H9 (cell line): ENCODE data around the gene DPH6. TPM values are rescaled to one million over a fixed set of nuclear protein-coding genes. Genes with fewer than 3 reads are reported as not detected.

Experiments
- DNase-seq: peaks from one replicate; pipeline ENCODE4 v3.0.0-alpha.2; 2017
- H2AFZ ChIP-seq: one replicate; pipeline ENCODE4 v1.6.1; 2013; ENCODE audit warnings: mild to moderate bottlenecking, low read length, control low read depth, moderate library complexity
- H2AK5ac ChIP-seq: 2 replicates; pipeline ENCODE4 v1.6.1; 2013; ENCODE audit warnings: low read length, control low read depth, mixed read lengths; ENCODE audit not compliant: insufficient read length
- H2BK120ac ChIP-seq: one replicate; pipeline ENCODE4 v1.6.1; 2013; ENCODE audit warnings: low read depth, mild to moderate bottlenecking, low read length, control low read depth, inconsistent platforms; ENCODE audit not compliant: poor library complexity, severe bottlenecking
- H2BK12ac ChIP-seq: 2 replicates; pipeline ENCODE4 v1.6.1; 2013; ENCODE audit warnings: low read length, control low read depth, mixed read lengths, low read depth; ENCODE audit not compliant: insufficient read length
- H2BK15ac ChIP-seq: 2 replicates; pipeline ENCODE4 v1.6.1; 2013; ENCODE audit warnings: low read depth, low read length, control low read depth
- H2BK20ac ChIP-seq: one replicate; pipeline ENCODE4 v1.6.1; 2013; ENCODE audit warnings: low read depth, mild to moderate bottlenecking, low read length, control low read depth, inconsistent platforms; ENCODE audit not compliant: poor library complexity, severe bottlenecking
- H2BK5ac ChIP-seq: 2 replicates; pipeline ENCODE4 v1.6.1; 2013; ENCODE audit warnings: low read length, control low read depth, mixed read lengths; ENCODE audit not compliant: insufficient read length
- H3K14ac ChIP-seq: 2 replicates; pipeline ENCODE4 v1.6.1; 2013; ENCODE audit warnings: low read length, control low read depth; ENCODE audit not compliant: insufficient read depth
- H3K18ac ChIP-seq: 2 replicates; pipeline ENCODE4 v1.6.1; 2013; ENCODE audit warnings: low read depth, mild to moderate bottlenecking, mixed read lengths, low read length, control low read depth; ENCODE audit not compliant: insufficient read length
- H3K23ac ChIP-seq: 2 replicates; pipeline ENCODE4 v1.6.1; 2013; ENCODE audit warnings: low read length, control low read depth, mixed read lengths, low read depth; ENCODE audit not compliant: insufficient read length
- H3K23me2 ChIP-seq: 2 replicates; pipeline ENCODE4 v1.6.1; 2013; ENCODE audit warnings: low read depth, mild to moderate bottlenecking, mixed read lengths, low read length, control low read depth; ENCODE audit not compliant: insufficient read length, poor library complexity, severe bottlenecking
- H3K27ac ChIP-seq: 2 replicates; pipeline ENCODE4 v1.5.1; 2013; ENCODE audit warnings: low read length, control low read depth, mixed read lengths, low read depth; ENCODE audit not compliant: insufficient read length
- H3K27me3 ChIP-seq: 2 replicates; pipeline ENCODE4 v1.6.1; 2013; ENCODE audit warnings: low read length, control low read depth, inconsistent platforms; ENCODE audit not compliant: insufficient read depth
- H3K4ac ChIP-seq: 2 replicates; pipeline ENCODE4 v1.6.1; 2013; ENCODE audit warnings: low read depth, mild to moderate bottlenecking, control low read depth, inconsistent platforms, low read length, moderate library complexity
- H3K4me1 ChIP-seq: 2 replicates; pipeline ENCODE4 v1.6.1; 2013; ENCODE audit warnings: low read length, control low read depth, inconsistent platforms; ENCODE audit not compliant: insufficient read depth
- H3K4me2 ChIP-seq: 2 replicates; pipeline ENCODE4 v1.6.1; 2013; ENCODE audit warnings: low read length, control low read depth, mixed read lengths; ENCODE audit not compliant: insufficient read length, insufficient read depth
- H3K56ac ChIP-seq: 2 replicates; pipeline ENCODE4 v1.6.1; 2013; ENCODE audit warnings: low read depth, mild to moderate bottlenecking, mixed read lengths, low read length, control low read depth; ENCODE audit not compliant: insufficient read length
- H3K79me1 ChIP-seq: 2 replicates; pipeline ENCODE4 v1.6.1; 2013; ENCODE audit warnings: low read depth, mild to moderate bottlenecking, moderate library complexity, low read length, control low read depth, inconsistent platforms; ENCODE audit not compliant: insufficient read depth, poor library complexity, severe bottlenecking
- H3K79me2 ChIP-seq: 2 replicates; pipeline ENCODE4 v1.6.1; 2013; ENCODE audit warnings: low read length, control low read depth, inconsistent platforms; ENCODE audit not compliant: insufficient read depth
- H3K9ac ChIP-seq: 2 replicates; pipeline ENCODE4 v1.6.1; 2013; ENCODE audit warnings: low read length, control low read depth, mixed read lengths; ENCODE audit not compliant: insufficient read length; ENCODE audit errors: extremely low read depth
- H3K9me3 ChIP-seq: one replicate; pipeline ENCODE4 v1.6.1; 2013; ENCODE audit warnings: low read depth, low read length, inconsistent platforms; ENCODE audit not compliant: control insufficient read depth
- H3T11ph ChIP-seq: one replicate; pipeline ENCODE4 v1.6.1; 2013; ENCODE audit warnings: mild to moderate bottlenecking, low read length, control low read depth, inconsistent platforms
- H4K20me1 ChIP-seq: one replicate; pipeline ENCODE4 v1.6.1; 2013; ENCODE audit not compliant: control insufficient read depth, insufficient read length, insufficient read depth
- H4K5ac ChIP-seq: 2 replicates; pipeline ENCODE4 v1.6.1; 2013; ENCODE audit warnings: low read depth, mild to moderate bottlenecking, mixed read lengths, low read length, control low read depth; ENCODE audit not compliant: insufficient read length
- H4K8ac ChIP-seq: replicated peaks from 2 replicates; pipeline ENCODE4 v1.6.1; 2013; ENCODE audit warnings: low read length, control low read depth, mixed read lengths, low read depth; ENCODE audit not compliant: insufficient read length
- H4K91ac ChIP-seq: 2 replicates; pipeline ENCODE4 v1.6.1; 2013; ENCODE audit warnings: low read depth, mild to moderate bottlenecking, moderate library complexity, mixed read lengths, low read length, control low read depth; ENCODE audit not compliant: insufficient read length
- H3K27ac Mint-ChIP-seq, 3 experiments: 2 replicates in 2 of 3; 3 replicates in 1 of 3; pipeline ENCODE4 v1.8.0; 2020 to 2021; ENCODE audit warnings: mixed read lengths in 3 of 3, mild to moderate bottlenecking in 1 of 3, moderate library complexity in 1 of 3
- H3K27me3 Mint-ChIP-seq: 2 replicates; pipeline ENCODE4 v1.8.0; 2021; ENCODE audit warnings: low read depth, mild to moderate bottlenecking, moderate library complexity, mixed read lengths
- H3K36me3 Mint-ChIP-seq, 3 experiments: 2 replicates in 2 of 3; 3 replicates in 1 of 3; pipeline ENCODE4 v1.8.0; 2020 to 2021; ENCODE audit warnings: low read depth in 3 of 3, mixed read lengths in 3 of 3; ENCODE audit not compliant: insufficient read depth in 1 of 3
- H3K4me1 Mint-ChIP-seq, 2 experiments: 2 replicates each; pipeline ENCODE4 v1.8.0; 2020; ENCODE audit warnings: mixed read lengths in 2 of 2
- H3K4me3 Mint-ChIP-seq, 2 experiments: 2 replicates in 1 of 2; 3 replicates in 1 of 2; pipeline ENCODE4 v1.8.0; 2020 to 2021; ENCODE audit warnings: mild to moderate bottlenecking in 2 of 2, mixed read lengths in 2 of 2, moderate library complexity in 1 of 2
- H3K9me3 Mint-ChIP-seq, 2 experiments: 2 replicates in 1 of 2; 3 replicates in 1 of 2; pipeline ENCODE4 v1.8.0; 2020; ENCODE audit warnings: mild to moderate bottlenecking in 2 of 2, mixed read lengths in 2 of 2, moderate library complexity in 1 of 2
- WGBS: extraction: QIAGEN DNeasy Blood & Tissue Kit; methylation state at CpG from one replicate; pipeline ENCODE4 v1.1.7; 2013; ENCODE audit warnings: missing lambda C conversion rate, low lambda C conversion rate, mixed read lengths; ENCODE audit not compliant: insufficient read length; ENCODE audit errors: extremely low coverage; 5-methylcytosine and 5-hydroxymethylcytosine counted together
- total RNA-seq: library from RNA; stranded (reverse); gene quantifications from 2 replicates; pipeline ENCODE4 v1.2.1, GENCODE V29; 2021
- TF ChIP-seq, protein P1 (sequence below): fragments of 200-600 bp; sonication (generic); conservative IDR thresholded peaks from 3 replicates; pipeline ENCODE4 v1.8.0; 2021; ENCODE audit warnings: antibody characterized with exemption, mild to moderate bottlenecking

The DPH6 gene
- total RNA-seq, 1 experiment from 2014 or later: 42.0 TPM

DNA sequence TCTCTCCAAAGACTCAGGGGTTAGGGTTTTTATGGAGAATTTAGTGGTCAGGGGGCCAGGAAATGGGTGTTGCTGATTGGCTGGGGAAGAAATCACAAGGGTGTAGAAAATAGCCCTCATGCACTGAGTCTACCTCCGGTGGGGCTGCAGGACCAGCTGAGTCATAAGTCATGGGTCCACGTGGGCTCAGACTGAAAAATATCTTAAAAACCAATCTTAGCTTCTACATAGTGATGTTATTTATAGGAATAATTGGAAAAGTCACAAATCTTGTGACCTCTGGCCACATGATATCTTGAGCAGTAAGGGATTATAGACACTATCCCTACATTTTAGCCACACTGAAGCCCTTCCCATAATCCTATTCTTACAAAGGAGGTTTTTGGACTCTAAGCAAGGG lies 224.0 kb downstream of the DPH6 start:
- H3K27ac ChIP-seq: no peak overlapping the region
- H4K91ac ChIP-seq: no peak overlapping the region
- no peak overlapping the region for H3K23ac ChIP-seq
- no peaks in the 10 kb centered on the region for H3K79me2 ChIP-seq
- H3K23me2 ChIP-seq: no peaks in the 10 kb centered on the region
- no peaks in the 10 kb centered on the region for H3K79me1 ChIP-seq
- Mint-ChIP-seq H3K27me3 (no peaks in the 10 kb centered on the region), H3K27ac (no peak overlapping the region), H3K4me1 (no peaks in the 10 kb centered on the region), H3K36me3 (no peaks in the 10 kb centered on the region), H3K4me3 (no peak overlapping the region), H3K9me3 (no peaks in the 10 kb centered on the region)
- no peak overlapping the region for H4K5ac ChIP-seq
- no CpG with 5 or more reads among the region's 2 CpGs for WGBS
- no peaks in the 10 kb centered on the region for H3K9me3 ChIP-seq
- H2BK5ac ChIP-seq: no peak overlapping the region
- H3T11ph ChIP-seq: no peak overlapping the region
- no peak overlapping the region for H2BK20ac ChIP-seq
- H4K8ac ChIP-seq: no peak overlapping the region
- H2AK5ac ChIP-seq: no peak overlapping the region
- H2BK120ac ChIP-seq: no peak overlapping the region
- H3K4me2 ChIP-seq: no peak overlapping the region
- DNase-seq: no peak
- no peak overlapping the region for H3K9ac ChIP-seq
- no peak overlapping the region for H3K4ac ChIP-seq
- H3K14ac ChIP-seq: no peak overlapping the region
- no peak overlapping the region for H2AFZ ChIP-seq
- H3K27me3 ChIP-seq: no peaks in the 10 kb centered on the region
- no peaks in the 10 kb centered on the region for H4K20me1 ChIP-seq
- no peak overlapping the region for H2BK15ac ChIP-seq
- no peaks in the 10 kb centered on the region for H3K4me1 ChIP-seq
- TF ChIP-seq, protein P1, sequence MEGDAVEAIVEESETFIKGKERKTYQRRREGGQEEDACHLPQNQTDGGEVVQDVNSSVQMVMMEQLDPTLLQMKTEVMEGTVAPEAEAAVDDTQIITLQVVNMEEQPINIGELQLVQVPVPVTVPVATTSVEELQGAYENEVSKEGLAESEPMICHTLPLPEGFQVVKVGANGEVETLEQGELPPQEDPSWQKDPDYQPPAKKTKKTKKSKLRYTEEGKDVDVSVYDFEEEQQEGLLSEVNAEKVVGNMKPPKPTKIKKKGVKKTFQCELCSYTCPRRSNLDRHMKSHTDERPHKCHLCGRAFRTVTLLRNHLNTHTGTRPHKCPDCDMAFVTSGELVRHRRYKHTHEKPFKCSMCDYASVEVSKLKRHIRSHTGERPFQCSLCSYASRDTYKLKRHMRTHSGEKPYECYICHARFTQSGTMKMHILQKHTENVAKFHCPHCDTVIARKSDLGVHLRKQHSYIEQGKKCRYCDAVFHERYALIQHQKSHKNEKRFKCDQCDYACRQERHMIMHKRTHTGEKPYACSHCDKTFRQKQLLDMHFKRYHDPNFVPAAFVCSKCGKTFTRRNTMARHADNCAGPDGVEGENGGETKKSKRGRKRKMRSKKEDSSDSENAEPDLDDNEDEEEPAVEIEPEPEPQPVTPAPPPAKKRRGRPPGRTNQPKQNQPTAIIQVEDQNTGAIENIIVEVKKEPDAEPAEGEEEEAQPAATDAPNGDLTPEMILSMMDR: no peak
- no peak overlapping the region for H3K56ac ChIP-seq
- no peak overlapping the region for H2BK12ac ChIP-seq
- H3K18ac ChIP-seq: no peak overlapping the region
